GM23248 (cell line): ENCODE results near the gene TULP4. TPM values are rescaled to one million over a fixed set of nuclear protein-coding genes. Genes with fewer than 3 reads are reported as not detected.

ENCODE experiments used
- DNase-seq: peaks from one replicate; pipeline ENCODE4 v3.0.0-alpha.2; 2015
- H2AFZ ChIP-seq: fragments of 200-600 bp; sonication (generic); 2 replicates; pipeline ENCODE4 v1.6.1; 2016; ENCODE audit warnings: antibody characterized with exemption
- H3F3A ChIP-seq: fragments of 200-600 bp; sonication (generic); 2 replicates; pipeline ENCODE4 v1.6.1; 2016; ENCODE audit warnings: mild to moderate bottlenecking, antibody characterized with exemption, mixed run types; ENCODE audit not compliant: insufficient read depth
- H3K27ac ChIP-seq: fragments of 200-600 bp; sonication (generic); 2 replicates; pipeline ENCODE4 v1.5.1; 2016; ENCODE audit warnings: mild to moderate bottlenecking
- H3K27me3 ChIP-seq: fragments of 200-600 bp; sonication (generic); replicated peaks from 2 replicates; pipeline ENCODE4 v1.6.1; 2016; ENCODE audit warnings: mild to moderate bottlenecking; ENCODE audit not compliant: insufficient read depth
- H3K36me3 ChIP-seq: fragments of 200-600 bp; sonication (generic); 2 replicates; pipeline ENCODE4 v1.6.1; 2016; ENCODE audit warnings: low read depth, mild to moderate bottlenecking
- H3K4me1 ChIP-seq: fragments of 200-600 bp; sonication (generic); 2 replicates; pipeline ENCODE4 v1.6.1; 2016; ENCODE audit warnings: mild to moderate bottlenecking; ENCODE audit not compliant: insufficient read depth
- H3K4me2 ChIP-seq: fragments of 200-600 bp; sonication (generic); one replicate; pipeline ENCODE4 v1.6.1; 2016; ENCODE audit warnings: mild to moderate bottlenecking; ENCODE audit not compliant: unreplicated experiment
- H3K4me3 ChIP-seq: fragments of 200-600 bp; sonication (generic); 2 replicates; pipeline ENCODE4 v1.5.1; 2016; ENCODE audit warnings: mild to moderate bottlenecking
- H3K79me2 ChIP-seq: fragments of 200-600 bp; sonication (generic); 2 replicates; pipeline ENCODE4 v1.6.1; 2016; ENCODE audit warnings: mild to moderate bottlenecking; ENCODE audit not compliant: insufficient read depth
- H3K9ac ChIP-seq: fragments of 200-600 bp; sonication (generic); 2 replicates; pipeline ENCODE4 v1.6.1; 2016; ENCODE audit warnings: mild to moderate bottlenecking
- H3K9me2 ChIP-seq: fragments of 200-600 bp; sonication (generic); 2 replicates; pipeline ENCODE4 v1.6.1; 2016; ENCODE audit warnings: mixed run types, mild to moderate bottlenecking, moderate library complexity; ENCODE audit not compliant: insufficient read depth
- H3K9me3 ChIP-seq: fragments of 200-600 bp; sonication (generic); one replicate; pipeline ENCODE4 v1.6.1; 2017; ENCODE audit warnings: low read depth
- H4K20me1 ChIP-seq: fragments of 200-600 bp; sonication (generic); 2 replicates; pipeline ENCODE4 v1.6.0; 2016; ENCODE audit not compliant: insufficient read depth
- EZH2 ChIP-seq: fragments of 200-600 bp; sonication (generic); IDR thresholded peaks from 2 replicates; pipeline ENCODE4 v1.6.1; 2018; ENCODE audit warnings: antibody characterized with exemption, mild to moderate bottlenecking; ENCODE audit not compliant: insufficient read depth, poor library complexity, severe bottlenecking
- EZH2phosphoT487 ChIP-seq: fragments of 200-600 bp; sonication (generic); IDR thresholded peaks from 2 replicates; pipeline ENCODE4 v1.6.1; 2018; ENCODE audit warnings: antibody characterized with exemption, moderate library complexity, mild to moderate bottlenecking, low read depth; ENCODE audit not compliant: insufficient read depth
- whole genome bisulfite sequencing, 2 experiments: methylation state at CpG; one replicate each; pipeline ENCODE4 v1.1.6; 2015 to 2017; ENCODE audit warnings: low lambda C conversion rate in 2 of 2, low coverage in 1 of 2; ENCODE audit errors: missing lambda C conversion rate in 2 of 2; 5-methylcytosine and 5-hydroxymethylcytosine counted together
- in situ Hi-C: fragments of 300-500 bp; cut with MboI; formaldehyde crosslinking; loops from 2 replicates; pipeline ENCODE4 v1.15.0; 2020
- polyA plus RNA-seq: library from polyadenylated mRNA; unstranded; fragments of >200 nt; fragmentation: Nextera tagmentation; extraction: Ambion mirVana; gene quantifications from 2 replicates; pipeline ENCODE4 v1.2.1, GENCODE V29; 2016
- total RNA-seq: library from RNA; depleted of rRNA; stranded (reverse); fragments of >200 nt; shearing (Covaris generic); gene quantifications from 2 replicates; pipeline ENCODE4 v1.2.3, GENCODE V29; 2014

TULP4 gene
- total and polyA plus RNA-seq, 2 experiments from 2014 or later = 21.5 to 38.7 TPM

DNA sequence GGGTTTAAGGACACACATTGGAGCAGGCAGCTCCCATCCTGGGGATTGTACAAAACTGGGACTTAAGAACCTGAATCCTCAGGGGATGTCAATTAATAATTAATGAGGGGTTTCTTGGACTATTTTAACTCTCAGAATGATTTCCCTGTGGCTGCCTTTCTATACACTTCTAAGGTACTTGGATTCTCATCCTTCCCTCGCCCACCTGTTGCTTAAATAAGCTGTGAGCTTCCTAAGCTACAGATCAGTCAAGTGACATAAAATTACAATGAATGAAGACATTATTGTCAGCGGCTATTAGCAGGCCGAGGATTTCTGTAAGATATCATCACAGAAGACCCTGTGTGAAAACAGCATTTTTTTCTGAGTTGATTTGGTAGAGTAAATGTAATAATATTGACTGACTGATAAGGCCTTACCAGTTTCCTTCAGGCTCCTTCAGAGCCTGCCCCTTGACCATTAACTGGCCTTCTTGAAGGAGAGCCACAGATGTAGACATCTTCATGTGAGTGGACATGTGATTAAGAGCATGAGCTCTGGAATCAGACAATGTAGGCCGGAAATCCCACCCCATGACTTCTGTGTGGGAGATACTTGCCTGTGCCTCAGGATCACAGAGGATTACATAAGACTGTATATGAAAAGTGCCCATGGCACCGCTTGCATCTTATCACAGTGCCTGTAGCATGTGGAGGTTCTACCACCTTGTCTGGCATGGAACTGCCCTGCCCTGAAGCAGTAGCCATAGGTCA, 101.7 kb downstream of the TULP4 start:
- in situ Hi-C loops = no loop called here
- no peak overlapping the region for H2AFZ ChIP-seq
- H3K27me3 ChIP-seq = no peaks in the 10 kb centered on the region
- no peaks in the 10 kb centered on the region for H3K9me3 ChIP-seq
- H4K20me1 ChIP-seq = peaks cover 5% of the 10 kb centered on the region; the same call in 1 of the 2 replicates
- no peak for DNase-seq
- no peak overlapping the region for H3K27ac ChIP-seq
- H3K4me2 ChIP-seq = no peak overlapping the region
- H3F3A ChIP-seq = peaks cover 50% of the 10 kb centered on the region
- TF ChIP-seq EZH2 = no peak
- TF ChIP-seq EZH2phosphoT487 = no peak
- no peak overlapping the region for H3K9ac ChIP-seq
- H3K4me3 ChIP-seq = no peak overlapping the region
- no peaks in the 10 kb centered on the region; the same call in 1 of the 2 replicates for H3K36me3 ChIP-seq
- H3K79me2 ChIP-seq = 0 out of 2 replicates have a peak, but pooled peaks cover 13% of the 10 kb centered on the region
- no peaks in the 10 kb centered on the region for H3K9me2 ChIP-seq
- WGBS, 2 experiments = 99 to 100% methylated on average over 5 of the region's 5 CpGs
- peaks cover 41% of the 10 kb centered on the region for H3K4me1 ChIP-seq

DNA sequence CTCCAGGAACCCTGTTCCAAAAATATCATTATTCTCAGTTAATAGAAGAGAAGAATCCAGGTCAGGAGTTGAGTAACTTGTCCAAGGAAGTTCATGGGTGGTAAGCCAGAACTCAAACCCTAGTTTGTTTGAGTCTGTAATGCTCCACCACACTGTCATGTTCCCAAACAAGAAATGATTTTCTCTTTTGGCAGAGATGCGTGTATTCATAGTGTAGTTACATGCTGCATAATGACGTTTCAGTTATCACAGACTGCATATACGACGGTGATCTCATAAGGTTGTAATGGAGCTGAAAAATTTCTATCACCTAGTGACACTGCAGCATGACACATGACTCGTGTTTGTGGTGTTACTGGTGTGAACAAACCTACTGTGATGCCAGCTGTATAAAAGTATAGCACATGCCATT, 102.6 kb downstream of the TULP4 start:
- H4K20me1 ChIP-seq = no peaks in the 10 kb centered on the region
- no peak overlapping the region for H3K4me2 ChIP-seq
- H3K9me2 ChIP-seq = no peaks in the 10 kb centered on the region
- no peaks in the 10 kb centered on the region for H3K27me3 ChIP-seq
- WGBS, 2 experiments = 67 to 72% methylated on average over 5 of the region's 5 CpGs
- no peaks in the 10 kb centered on the region for H3K9me3 ChIP-seq
- H3F3A ChIP-seq = peaks cover 44% of the 10 kb centered on the region
- peaks cover 5% of the 10 kb centered on the region; the same call in 1 of the 2 replicates for H3K36me3 ChIP-seq
- DNase-seq = peak; percentile 61
- H3K9ac ChIP-seq = no peak overlapping the region
- H3K27ac ChIP-seq = no peak overlapping the region
- no peak overlapping the region for H3K4me3 ChIP-seq
- in situ Hi-C loops = no loop called here
- H3K79me2 ChIP-seq = 0 out of 2 replicates have a peak, but pooled peaks cover 13% of the 10 kb centered on the region
- no peak for TF ChIP-seq EZH2
- TF ChIP-seq EZH2phosphoT487 = no peak
- peaks cover 33% of the 10 kb centered on the region for H3K4me1 ChIP-seq
- no peak overlapping the region for H2AFZ ChIP-seq

DNA sequence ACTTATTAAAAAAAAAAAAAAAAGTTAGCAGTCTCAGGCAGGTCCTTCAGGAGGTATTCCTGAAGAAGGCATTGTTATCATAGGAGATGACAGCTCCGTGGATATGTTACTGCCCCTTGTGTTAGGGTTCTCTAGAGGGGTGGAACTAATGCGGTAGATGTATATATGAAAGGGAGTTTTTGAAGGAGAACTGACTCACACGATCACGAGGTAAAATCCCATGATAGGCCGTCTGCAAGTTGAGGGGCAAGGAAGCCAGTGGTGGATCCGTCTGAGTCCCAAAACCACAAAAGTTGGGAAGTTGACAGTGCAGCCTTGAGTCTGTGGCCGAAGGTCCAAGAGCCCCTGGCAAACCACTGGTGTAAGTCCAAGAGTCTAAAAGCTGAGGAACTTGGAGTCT, 103.4 kb downstream of the TULP4 start:
- Histone ChIP-seq H3F3A (peaks cover 36% of the 10 kb centered on the region), H3K36me3 (peaks cover 5% of the 10 kb centered on the region; the same call in 1 of the 2 replicates), H2AFZ (no peak overlapping the region), H3K9me2 (no peaks in the 10 kb centered on the region), H4K20me1 (no peaks in the 10 kb centered on the region), H3K4me1 (peaks cover 31% of the 10 kb centered on the region), H3K9me3 (no peaks in the 10 kb centered on the region), H3K4me2 (no peak overlapping the region), H3K27me3 (no peaks in the 10 kb centered on the region), H3K4me3 (no peak overlapping the region), H3K27ac (no peak overlapping the region), H3K9ac (no peak overlapping the region), H3K79me2 (0 out of 2 replicates have a peak, but pooled peaks cover 13% of the 10 kb centered on the region)
- 95 to 99% methylated on average over 7 of the region's 7 CpGs for WGBS, 2 experiments
- in situ Hi-C loops = no loop called here
- DNase-seq = no peak
- TF ChIP-seq EZH2 (no peak), EZH2phosphoT487 (no peak)

DNA sequence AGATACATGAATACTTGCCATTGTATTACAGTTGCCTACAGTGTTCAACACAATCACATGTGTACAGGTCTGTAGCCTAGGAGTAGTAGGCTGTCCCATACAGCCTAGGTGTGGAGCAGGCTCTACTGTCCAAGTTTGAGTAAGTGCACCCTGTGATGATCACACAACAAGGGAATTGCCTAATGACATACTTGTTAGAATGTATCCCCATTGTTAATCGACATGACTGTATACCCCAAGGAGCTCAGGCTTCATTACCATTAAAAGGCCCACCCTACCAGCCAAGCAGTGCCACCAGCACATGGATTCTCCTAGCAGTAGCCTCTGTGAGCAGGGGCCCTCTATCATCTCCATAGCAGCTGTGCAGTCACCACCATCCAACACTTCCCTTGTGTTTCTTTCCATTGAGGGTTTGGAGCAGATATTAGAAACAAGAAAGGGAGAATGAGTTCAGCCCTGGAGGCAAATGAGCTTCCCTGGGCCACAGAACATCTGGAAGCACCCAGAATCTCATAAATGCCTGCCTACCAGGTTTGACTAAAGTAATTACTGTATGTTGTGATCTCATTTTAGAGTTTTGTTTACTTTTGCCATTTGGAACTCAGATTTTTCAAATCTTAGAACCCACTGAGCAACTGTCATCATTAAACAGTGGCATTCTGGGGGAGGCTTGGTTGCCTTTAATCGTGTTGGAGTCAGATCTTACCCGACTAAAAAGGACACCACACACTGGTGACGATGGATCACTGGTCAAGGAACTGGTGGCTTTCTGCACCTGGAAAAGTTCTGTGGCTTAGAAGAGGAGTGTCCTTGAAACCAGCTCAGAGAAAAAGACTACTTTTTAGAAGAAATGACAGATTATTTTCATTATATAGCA, 104.9 kb downstream of the TULP4 start:
- Histone ChIP-seq H4K20me1 (no peaks in the 10 kb centered on the region), H3K79me2 (0 out of 2 replicates have a peak, but pooled peaks cover 2% of the 10 kb centered on the region), H3F3A (peaks cover 33% of the 10 kb centered on the region), H3K4me3 (0 out of 2 replicates have a peak overlapping the region, but pooled peaks have one; percentile 37), H3K9ac (no peak overlapping the region), H2AFZ (no peak overlapping the region), H3K27ac (peak overlapping the region; percentile 61), H3K9me3 (no peaks in the 10 kb centered on the region), H3K4me1 (peaks cover 31% of the 10 kb centered on the region), H3K27me3 (no peaks in the 10 kb centered on the region), H3K36me3 (peaks cover 5% of the 10 kb centered on the region; the same call in 1 of the 2 replicates), H3K9me2 (no peaks in the 10 kb centered on the region), H3K4me2 (peak overlapping the region; percentile 89)
- TF ChIP-seq EZH2phosphoT487 = no peak
- TF ChIP-seq EZH2 = no peak
- in situ Hi-C loops = no loop called here
- peak; percentile 40 for DNase-seq
- WGBS, 2 experiments = 27 to 33% methylated on average over 4 of the region's 4 CpGs
